HCT116 (cell line): ENCODE data around the gene SLC27A1. TPM values are rescaled to one million over a fixed set of nuclear protein-coding genes. Genes with fewer than 3 reads are reported as not detected.

Source experiments
- ATAC-seq: fragments of 200-7000 bp; cut with Tn5 transposase; 2 replicates; pipeline ENCODE4 v1.9.1; 2020; ENCODE audit warnings: mild to moderate bottlenecking, moderate library complexity
- BruUV-seq: library from RNA; stranded (reverse); fragments of 400-500 nt; replicated peaks from 2 replicates; lab custom pipeline; 2021; lab: Mats Ljungman, UMichigan
- CTCF ChIA-PET: fragments of 300-600 bp; sonication (Branson Sonifier 250); formaldehyde crosslinking; loops from one replicate; lab custom pipeline; 2021; ENCODE audit warnings: antibody characterized with exemption; lab: Charles Lee
- POLR2A ChIA-PET: fragments of 300-600, 350-600 bp; sonication (Branson Sonifier 250); formaldehyde crosslinking; loops from one replicate; lab custom pipeline; 2021; ENCODE audit warnings: antibody characterized with exemption; lab: Charles Lee
- RAD21 ChIA-PET, 2 experiments: fragments of 300-600 bp; sonication (Branson Sonifier 250); formaldehyde crosslinking; loops; one replicate each; lab custom pipeline; 2023; ENCODE audit warnings: low total read pairs in 2 of 2; ENCODE audit not compliant: uncharacterized antibody in 2 of 2, unreplicated experiment in 2 of 2, low non-redundant PET in 1 of 2; lab: Charles Lee
- DNase-seq: peaks from one replicate; pipeline ENCODE4 v3.0.0-alpha.2; 2010; ENCODE audit warnings: low read depth, low spot score
- H2AFZ ChIP-seq: fragments of 200-600 bp; shearing (Covaris generic), sonication (generic); 2 replicates; pipeline ENCODE4 v1.6.1; 2017; ENCODE audit warnings: low read depth, mixed run types, mixed read lengths, antibody characterized with exemption, low read length; ENCODE audit not compliant: poor library complexity, severe bottlenecking
- H3K27ac ChIP-seq: 2 replicates; pipeline ENCODE4 v1.5.1; 2012; ENCODE audit warnings: low read depth, low read length
- H3K27me3 ChIP-seq: fragments of 200-600 bp; sonication (generic); 2 replicates; pipeline ENCODE4 v1.6.1; 2016; ENCODE audit warnings: mixed run types, low read length, mixed read lengths; ENCODE audit not compliant: insufficient read depth
- H3K36me3 ChIP-seq, 2 experiments: fragments of 200-500 bp in 1 of 2; fragments of 200-600 bp in 1 of 2; sonication (Bioruptor generic) in 1 of 2; sonication (generic) in 1 of 2; 2 replicates each; pipeline versions ENCODE4 v1.5.1 to v1.6.1; 2014 to 2016; ENCODE audit warnings: low read length in 2 of 2, inconsistent platforms in 1 of 2, mixed read lengths in 1 of 2, mixed run types in 1 of 2; ENCODE audit not compliant: insufficient read depth in 2 of 2, control insufficient read depth in 1 of 2
- H3K4me1 ChIP-seq, 2 experiments: fragments of 200-600 bp in 1 of 2; sonication (generic) in 1 of 2; 2 replicates each; pipeline versions ENCODE4 v1.5.1 to v1.6.1; 2012 to 2017; ENCODE audit warnings: low read length in 2 of 2, inconsistent platforms in 1 of 2, mild to moderate bottlenecking in 1 of 2, mixed read lengths in 1 of 2, mixed run types in 1 of 2, moderate library complexity in 1 of 2; ENCODE audit not compliant: insufficient read depth in 2 of 2, control insufficient read depth in 1 of 2
- H3K4me2 ChIP-seq: fragments of 200-600 bp; sonication (generic); 2 replicates; pipeline ENCODE4 v1.6.1; 2017; ENCODE audit warnings: mixed run types, low read length, mixed read lengths
- H3K4me3 ChIP-seq, 2 experiments: fragments of 200-600 bp in 1 of 2; sonication (generic) in 1 of 2; replicated peaks in 1 of 2; 2 replicates each; pipeline ENCODE4 v1.5.1; 2011 to 2016; ENCODE audit warnings: low read length in 2 of 2, control low read depth in 1 of 2, low read depth in 1 of 2, mild to moderate bottlenecking in 1 of 2, mixed read lengths in 1 of 2, mixed run types in 1 of 2
- H3K79me2 ChIP-seq: fragments of 200-600 bp; sonication (generic); 2 replicates; pipeline ENCODE4 v1.6.1; 2017; ENCODE audit warnings: mild to moderate bottlenecking, mixed run types, low read length, moderate library complexity, mixed read lengths; ENCODE audit not compliant: insufficient read depth
- H3K9ac ChIP-seq: fragments of 200-600 bp; sonication (generic); 2 replicates; pipeline ENCODE4 v1.6.1; 2016; ENCODE audit warnings: low read length, mixed read lengths
- H3K9me2 ChIP-seq: fragments of 200-600 bp; sonication (generic), shearing (Covaris generic); 2 replicates; pipeline ENCODE4 v1.6.1; 2017; ENCODE audit warnings: mixed run types, mild to moderate bottlenecking, moderate library complexity; ENCODE audit not compliant: insufficient read depth
- H3K9me3 ChIP-seq, 2 experiments: fragments of 200-500 bp in 1 of 2; fragments of 200-600 bp in 1 of 2; sonication (Bioruptor generic) in 1 of 2; sonication (generic) in 1 of 2; 2 replicates each; pipeline ENCODE4 v1.6.1; 2014 to 2017; ENCODE audit warnings: low read length in 2 of 2, mixed read lengths in 2 of 2, inconsistent platforms in 1 of 2, low read depth in 1 of 2, mild to moderate bottlenecking in 1 of 2, mixed run types in 1 of 2, moderate library complexity in 1 of 2; ENCODE audit not compliant: control insufficient read depth in 1 of 2, insufficient read depth in 1 of 2
- H4K20me1 ChIP-seq: fragments of 200-600 bp; sonication (generic), shearing (Covaris generic); 2 replicates; pipeline ENCODE4 v1.6.1; 2017; ENCODE audit warnings: mixed run types, mild to moderate bottlenecking, moderate library complexity; ENCODE audit not compliant: insufficient read depth
- CEBPB ChIP-seq: IDR thresholded peaks from 2 replicates; pipeline ENCODE4 v1.6.1; 2012; ENCODE audit warnings: low read depth
- EGR1 ChIP-seq: IDR thresholded peaks from 2 replicates; pipeline ENCODE4 v1.6.1; 2012; ENCODE audit warnings: low read depth
- ELF1 ChIP-seq: IDR thresholded peaks from 2 replicates; pipeline ENCODE4 v1.6.1; 2012; ENCODE audit warnings: low read depth, borderline replicate concordance
- EZH2phosphoT487 ChIP-seq: fragments of 200-600 bp; IDR thresholded peaks from 2 replicates; pipeline ENCODE4 v1.6.1; 2018; ENCODE audit warnings: antibody characterized with exemption, borderline replicate concordance
- FOSL1 ChIP-seq: IDR thresholded peaks from 2 replicates; pipeline ENCODE4 v1.6.1; 2012; ENCODE audit warnings: low read depth
- JUND ChIP-seq: IDR thresholded peaks from 2 replicates; pipeline ENCODE4 v1.6.1; 2012
- POLR2A ChIP-seq: IDR thresholded peaks from 2 replicates; pipeline ENCODE4 v1.7.0; 2011; ENCODE audit warnings: borderline replicate concordance; ENCODE audit not compliant: insufficient read depth, insufficient read length; ENCODE audit errors: extremely low read depth
- RAD21 ChIP-seq: IDR thresholded peaks from 2 replicates; pipeline ENCODE4 v1.6.1; 2012; ENCODE audit warnings: low read depth, mild to moderate bottlenecking
- SIN3A ChIP-seq: IDR thresholded peaks from 2 replicates; pipeline ENCODE4 v1.6.1; 2012; ENCODE audit warnings: low read depth
- SP1 ChIP-seq: IDR thresholded peaks from 2 replicates; pipeline ENCODE4 v1.6.1; 2012; ENCODE audit warnings: low read depth
- SRF ChIP-seq: IDR thresholded peaks from 2 replicates; pipeline ENCODE4 v1.6.1; 2012; ENCODE audit warnings: low read depth
- YY1 ChIP-seq: IDR thresholded peaks from 2 replicates; pipeline ENCODE4 v1.6.1; 2011; ENCODE audit warnings: low read length, low read depth, moderate library complexity, mild to moderate bottlenecking; ENCODE audit not compliant: insufficient replicate concordance; ENCODE audit errors: extremely low read depth
- ZFX ChIP-seq: fragments of 450-650 bp; IDR thresholded peaks from 2 replicates; pipeline ENCODE4 v1.6.1; 2017
- ZNF274 ChIP-seq: fragments of 200-500 bp; sonication (Bioruptor generic); IDR thresholded peaks from 2 replicates; pipeline ENCODE4 v1.6.1; 2014; ENCODE audit warnings: mild to moderate bottlenecking, low read depth, low read length, inconsistent platforms
- intact Hi-C: fragments of 100-400 bp; cut with micrococcal nuclease; formaldehyde crosslinking; loops from 2 replicates; pipeline ENCODE4 v1.10.0; 2022
- total RNA-seq: library from RNA; stranded (reverse); gene quantifications from one replicate; pipeline ENCODE4 v1.2.1, GENCODE V29; 2021; ENCODE audit not compliant: unreplicated experiment
- TF ChIP-seq, protein P1 (sequence below): IDR thresholded peaks from 2 replicates; pipeline ENCODE4 v1.6.1; 2012; ENCODE audit warnings: low read depth
- TF ChIP-seq, protein P2 (sequence below): IDR thresholded peaks from 2 replicates; pipeline ENCODE4 v1.6.1; 2012

SLC27A1 gene
- total RNA-seq, 1 experiment from 2014 or later: 22.5 TPM

DNA sequence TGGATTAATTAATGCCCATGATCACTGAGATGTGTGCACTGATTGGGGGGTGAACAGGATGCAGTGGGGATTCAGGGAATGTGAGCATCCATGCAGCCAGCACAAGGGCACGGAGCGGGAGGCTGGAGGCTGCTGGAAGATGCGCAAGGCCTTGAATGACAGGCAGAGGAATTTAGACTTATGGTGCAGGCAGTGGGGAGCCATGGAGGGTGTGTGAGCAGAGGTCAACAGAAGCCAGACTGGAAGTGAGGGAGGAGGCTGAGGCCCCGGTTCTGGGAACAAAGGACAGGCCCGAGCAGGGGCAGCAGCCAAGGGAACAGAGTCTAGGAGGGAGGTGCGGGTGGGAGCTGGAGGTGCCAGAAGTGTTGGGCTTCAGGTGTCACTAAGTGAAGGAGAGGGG lies 77.8 kb downstream of the SLC27A1 start:
- no peak overlapping the region for H3K4me2 ChIP-seq
- ATAC-seq (no peak), DNase-seq (no peak)
- H3K9me2 ChIP-seq: no peaks in the 10 kb centered on the region
- ChIA-PET POLR2A (no interaction called here), CTCF (no interaction called here)
- no peaks in the 10 kb centered on the region for H3K9me3 ChIP-seq
- intact Hi-C loops: no loop called here
- no peak overlapping the region for H3K9ac ChIP-seq
- H3K79me2 ChIP-seq: no peaks in the 10 kb centered on the region
- no peak overlapping the region for H2AFZ ChIP-seq
- no peaks in the 10 kb centered on the region for H3K36me3 ChIP-seq
- H3K27ac ChIP-seq: no peak overlapping the region
- H3K4me3 ChIP-seq: no peak overlapping the region
- BruUV-seq: no TSS peak
- TF ChIP-seq EGR1 (no peak), ELF1 (no peak), EZH2phosphoT487 (no peak), ZNF274 (no peak), ZFX (no peak), SIN3A (no peak), FOSL1 (no peak), SP1 (no peak), POLR2A (no peak), CEBPB (no peak), RAD21 (no peak), JUND (no peak), YY1 (no peak), SRF (no peak)
- TF ChIP-seq, protein P1, sequence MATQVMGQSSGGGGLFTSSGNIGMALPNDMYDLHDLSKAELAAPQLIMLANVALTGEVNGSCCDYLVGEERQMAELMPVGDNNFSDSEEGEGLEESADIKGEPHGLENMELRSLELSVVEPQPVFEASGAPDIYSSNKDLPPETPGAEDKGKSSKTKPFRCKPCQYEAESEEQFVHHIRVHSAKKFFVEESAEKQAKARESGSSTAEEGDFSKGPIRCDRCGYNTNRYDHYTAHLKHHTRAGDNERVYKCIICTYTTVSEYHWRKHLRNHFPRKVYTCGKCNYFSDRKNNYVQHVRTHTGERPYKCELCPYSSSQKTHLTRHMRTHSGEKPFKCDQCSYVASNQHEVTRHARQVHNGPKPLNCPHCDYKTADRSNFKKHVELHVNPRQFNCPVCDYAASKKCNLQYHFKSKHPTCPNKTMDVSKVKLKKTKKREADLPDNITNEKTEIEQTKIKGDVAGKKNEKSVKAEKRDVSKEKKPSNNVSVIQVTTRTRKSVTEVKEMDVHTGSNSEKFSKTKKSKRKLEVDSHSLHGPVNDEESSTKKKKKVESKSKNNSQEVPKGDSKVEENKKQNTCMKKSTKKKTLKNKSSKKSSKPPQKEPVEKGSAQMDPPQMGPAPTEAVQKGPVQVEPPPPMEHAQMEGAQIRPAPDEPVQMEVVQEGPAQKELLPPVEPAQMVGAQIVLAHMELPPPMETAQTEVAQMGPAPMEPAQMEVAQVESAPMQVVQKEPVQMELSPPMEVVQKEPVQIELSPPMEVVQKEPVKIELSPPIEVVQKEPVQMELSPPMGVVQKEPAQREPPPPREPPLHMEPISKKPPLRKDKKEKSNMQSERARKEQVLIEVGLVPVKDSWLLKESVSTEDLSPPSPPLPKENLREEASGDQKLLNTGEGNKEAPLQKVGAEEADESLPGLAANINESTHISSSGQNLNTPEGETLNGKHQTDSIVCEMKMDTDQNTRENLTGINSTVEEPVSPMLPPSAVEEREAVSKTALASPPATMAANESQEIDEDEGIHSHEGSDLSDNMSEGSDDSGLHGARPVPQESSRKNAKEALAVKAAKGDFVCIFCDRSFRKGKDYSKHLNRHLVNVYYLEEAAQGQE: no peak
- TF ChIP-seq, protein P2, sequence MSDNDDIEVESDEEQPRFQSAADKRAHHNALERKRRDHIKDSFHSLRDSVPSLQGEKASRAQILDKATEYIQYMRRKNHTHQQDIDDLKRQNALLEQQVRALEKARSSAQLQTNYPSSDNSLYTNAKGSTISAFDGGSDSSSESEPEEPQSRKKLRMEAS: no peak
- TF ChIP-seq, all 23 proteins: peak for 0
- Histone ChIP-seq H3K4me1 (peaks cover under 1 to 11% of the 10 kb centered on the region in 2 experiments; a peak in 3 of 4 replicates), H3K27me3 (no peaks in the 10 kb centered on the region), H4K20me1 (no peaks in the 10 kb centered on the region)
- RAD21 ChIA-PET: no interaction called here
